ENCODE data around the gene NTN1. TPM values are rescaled to one million over a fixed set of nuclear protein-coding genes. Genes with fewer than 3 reads are reported as not detected.
A peak's percentile ranks its signal among the peaks of the same experiment; 100 is the strongest.

The NTN1 gene
- total RNA-seq, 1 donor from 2014 or later = 60.3 TPM

GRCh38 chr17:9131371-9131770 is 110.1 kb downstream of the NTN1 start:
- Histone ChIP-seq H3K4me1 (peaks cover 6% of the 10 kb centered on the region), H3K9me3 (replicated peaks) (no peaks in the 10 kb centered on the region), H3K4me3 (no peak overlapping the region), H3K27me3 (ENCODE audit: low read depth) (no peaks in the 10 kb centered on the region), H3K36me3 (no peaks in the 10 kb centered on the region), H3K27ac (replicated peaks) (no peak overlapping the region)
- intact Hi-C loops (cut with micrococcal nuclease) = no loop called here
- no peak for TF ChIP-seq CTCF (IDR thresholded peaks at IDR 0.05; ENCODE audit: borderline replicate concordance)
- DNase-seq = no peak

- H3K36me3 ChIP-seq = no peaks in the 10 kb centered on the region
- no peak for TF ChIP-seq CTCF (IDR thresholded peaks at IDR 0.05; ENCODE audit: borderline replicate concordance)
- H3K4me3 ChIP-seq = no peak overlapping the region
- intact Hi-C loops (cut with micrococcal nuclease) = no loop called here
- H3K4me1 ChIP-seq = peaks cover 6% of the 10 kb centered on the region
- no peaks in the 10 kb centered on the region for H3K27me3 ChIP-seq (ENCODE audit: low read depth)
- H3K9me3 ChIP-seq (replicated peaks) = no peaks in the 10 kb centered on the region
- no peak overlapping the region for H3K27ac ChIP-seq (replicated peaks)
- DNase-seq = no peak
These were observed 111.0 kb downstream of the NTN1 start for GRCh38 chr17:9132291-9132690.

- H3K4me1 ChIP-seq = peaks cover 10% of the 10 kb centered on the region
- H3K9me3 ChIP-seq (replicated peaks) = no peaks in the 10 kb centered on the region
- TF ChIP-seq CTCF (IDR thresholded peaks at IDR 0.05; ENCODE audit: borderline replicate concordance) = no peak
- intact Hi-C loops (cut with micrococcal nuclease) = no loop called here
- H3K36me3 ChIP-seq = no peaks in the 10 kb centered on the region
- DNase-seq = no peak
- no peaks in the 10 kb centered on the region for H3K27me3 ChIP-seq (ENCODE audit: low read depth)
- no peak overlapping the region for H3K4me3 ChIP-seq
- H3K27ac ChIP-seq (replicated peaks) = no peak overlapping the region
These were observed 111.8 kb downstream of the NTN1 start for GRCh38 chr17:9132944-9133610.

GRCh38 chr17:9138161-9138717 is 116.9 kb downstream of the NTN1 start:
- H3K36me3 ChIP-seq = no peaks in the 10 kb centered on the region
- peak overlapping the region; percentile 27 for H3K27ac ChIP-seq (replicated peaks)
- no peaks in the 10 kb centered on the region for H3K27me3 ChIP-seq (ENCODE audit: low read depth)
- peak; percentile 70 for DNase-seq
- H3K4me3 ChIP-seq = no peak overlapping the region
- intact Hi-C loops (cut with micrococcal nuclease) = no loop called here
- peaks cover 34% of the 10 kb centered on the region for H3K4me1 ChIP-seq
- no peak for TF ChIP-seq CTCF (IDR thresholded peaks at IDR 0.05; ENCODE audit: borderline replicate concordance)
- no peaks in the 10 kb centered on the region for H3K9me3 ChIP-seq (replicated peaks)

- Histone ChIP-seq H3K9me3 (replicated peaks) (no peaks in the 10 kb centered on the region), H3K36me3 (no peaks in the 10 kb centered on the region), H3K27ac (replicated peaks) (no peak overlapping the region), H3K27me3 (ENCODE audit: low read depth) (no peaks in the 10 kb centered on the region), H3K4me1 (peaks cover 33% of the 10 kb centered on the region), H3K4me3 (no peak overlapping the region)
- no peak for DNase-seq
- intact Hi-C loops (cut with micrococcal nuclease) = no loop called here
- TF ChIP-seq CTCF (IDR thresholded peaks at IDR 0.05; ENCODE audit: borderline replicate concordance) = no peak
These were observed 118.4 kb downstream of the NTN1 start for GRCh38 chr17:9139695-9140094.

All from left ventricle myocardium inferior (tissue), 1 donor.